ENCODE results near the gene ADGRV1.
A peak's percentile ranks its signal among the peaks of the same experiment; 100 is the strongest.

Gene ADGRV1

GRCh38 chr5:90917928-90918668, 359.5 kb downstream of the ADGRV1 start:
- TF ChIP-seq USF1 (IDR thresholded peaks at IDR 0.05) (no peak), ZBTB7A (IDR thresholded peaks at IDR 0.05; ENCODE audit: low read depth) (no peak), RAD21 (IDR thresholded peaks at IDR 0.05; ENCODE audit: low read depth) (no peak), EGR1 (IDR thresholded peaks at IDR 0.05) (no peak), TEAD4 (IDR thresholded peaks at IDR 0.05) (no peak), TAF1 (IDR thresholded peaks at IDR 0.05; ENCODE audit: low read depth) (no peak), TCF12 (IDR thresholded peaks at IDR 0.05; ENCODE audit: low read depth) (no peak), NFIC (IDR thresholded peaks at IDR 0.05) (no peak), YY1 (IDR thresholded peaks at IDR 0.05; ENCODE audit: low read depth) (no peak), FOXM1 (IDR thresholded peaks at IDR 0.05; ENCODE audit: borderline replicate concordance, low read depth) (no peak)
- TF ChIP-seq, protein P1, sequence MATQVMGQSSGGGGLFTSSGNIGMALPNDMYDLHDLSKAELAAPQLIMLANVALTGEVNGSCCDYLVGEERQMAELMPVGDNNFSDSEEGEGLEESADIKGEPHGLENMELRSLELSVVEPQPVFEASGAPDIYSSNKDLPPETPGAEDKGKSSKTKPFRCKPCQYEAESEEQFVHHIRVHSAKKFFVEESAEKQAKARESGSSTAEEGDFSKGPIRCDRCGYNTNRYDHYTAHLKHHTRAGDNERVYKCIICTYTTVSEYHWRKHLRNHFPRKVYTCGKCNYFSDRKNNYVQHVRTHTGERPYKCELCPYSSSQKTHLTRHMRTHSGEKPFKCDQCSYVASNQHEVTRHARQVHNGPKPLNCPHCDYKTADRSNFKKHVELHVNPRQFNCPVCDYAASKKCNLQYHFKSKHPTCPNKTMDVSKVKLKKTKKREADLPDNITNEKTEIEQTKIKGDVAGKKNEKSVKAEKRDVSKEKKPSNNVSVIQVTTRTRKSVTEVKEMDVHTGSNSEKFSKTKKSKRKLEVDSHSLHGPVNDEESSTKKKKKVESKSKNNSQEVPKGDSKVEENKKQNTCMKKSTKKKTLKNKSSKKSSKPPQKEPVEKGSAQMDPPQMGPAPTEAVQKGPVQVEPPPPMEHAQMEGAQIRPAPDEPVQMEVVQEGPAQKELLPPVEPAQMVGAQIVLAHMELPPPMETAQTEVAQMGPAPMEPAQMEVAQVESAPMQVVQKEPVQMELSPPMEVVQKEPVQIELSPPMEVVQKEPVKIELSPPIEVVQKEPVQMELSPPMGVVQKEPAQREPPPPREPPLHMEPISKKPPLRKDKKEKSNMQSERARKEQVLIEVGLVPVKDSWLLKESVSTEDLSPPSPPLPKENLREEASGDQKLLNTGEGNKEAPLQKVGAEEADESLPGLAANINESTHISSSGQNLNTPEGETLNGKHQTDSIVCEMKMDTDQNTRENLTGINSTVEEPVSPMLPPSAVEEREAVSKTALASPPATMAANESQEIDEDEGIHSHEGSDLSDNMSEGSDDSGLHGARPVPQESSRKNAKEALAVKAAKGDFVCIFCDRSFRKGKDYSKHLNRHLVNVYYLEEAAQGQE (IDR thresholded peaks at IDR 0.05; ENCODE audit: low read depth), result no peak
- TF ChIP-seq, protein P2, sequence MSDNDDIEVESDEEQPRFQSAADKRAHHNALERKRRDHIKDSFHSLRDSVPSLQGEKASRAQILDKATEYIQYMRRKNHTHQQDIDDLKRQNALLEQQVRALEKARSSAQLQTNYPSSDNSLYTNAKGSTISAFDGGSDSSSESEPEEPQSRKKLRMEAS (IDR thresholded peaks at IDR 0.05), result no peak

- TF ChIP-seq NFIC (IDR thresholded peaks at IDR 0.05), result no peak
- TF ChIP-seq YY1 (IDR thresholded peaks at IDR 0.05; ENCODE audit: low read depth), result no peak
- no peak for TF ChIP-seq TAF1 (IDR thresholded peaks at IDR 0.05; ENCODE audit: low read depth)
Observed at GRCh38 chr5:90921418-90921973, 362.9 kb downstream of the ADGRV1 start.

GRCh38 chr5:90930062-90930461, 371.5 kb downstream of the ADGRV1 start:
- TF ChIP-seq RAD21 (IDR thresholded peaks at IDR 0.05; ENCODE audit: low read depth), result no peak
- no peak for TF ChIP-seq USF1 (IDR thresholded peaks at IDR 0.05)
- TF ChIP-seq, protein P2 (IDR thresholded peaks at IDR 0.05), result no peak
- TF ChIP-seq TEAD4 (IDR thresholded peaks at IDR 0.05), result no peak
- no peak for TF ChIP-seq NFIC (IDR thresholded peaks at IDR 0.05)
- TF ChIP-seq, protein P1 (IDR thresholded peaks at IDR 0.05; ENCODE audit: low read depth), result no peak
- no peak for TF ChIP-seq YY1 (IDR thresholded peaks at IDR 0.05; ENCODE audit: low read depth)
- no peak for TF ChIP-seq EGR1 (IDR thresholded peaks at IDR 0.05)
- TF ChIP-seq CEBPB (IDR thresholded peaks at IDR 0.05), result no peak
- TF ChIP-seq TAF1 (IDR thresholded peaks at IDR 0.05; ENCODE audit: low read depth), result no peak
- TF ChIP-seq CREB1 (IDR thresholded peaks at IDR 0.05; ENCODE audit: low read depth), result no peak
- no peak for TF ChIP-seq FOXM1 (IDR thresholded peaks at IDR 0.05; ENCODE audit: borderline replicate concordance, low read depth)

DNA sequence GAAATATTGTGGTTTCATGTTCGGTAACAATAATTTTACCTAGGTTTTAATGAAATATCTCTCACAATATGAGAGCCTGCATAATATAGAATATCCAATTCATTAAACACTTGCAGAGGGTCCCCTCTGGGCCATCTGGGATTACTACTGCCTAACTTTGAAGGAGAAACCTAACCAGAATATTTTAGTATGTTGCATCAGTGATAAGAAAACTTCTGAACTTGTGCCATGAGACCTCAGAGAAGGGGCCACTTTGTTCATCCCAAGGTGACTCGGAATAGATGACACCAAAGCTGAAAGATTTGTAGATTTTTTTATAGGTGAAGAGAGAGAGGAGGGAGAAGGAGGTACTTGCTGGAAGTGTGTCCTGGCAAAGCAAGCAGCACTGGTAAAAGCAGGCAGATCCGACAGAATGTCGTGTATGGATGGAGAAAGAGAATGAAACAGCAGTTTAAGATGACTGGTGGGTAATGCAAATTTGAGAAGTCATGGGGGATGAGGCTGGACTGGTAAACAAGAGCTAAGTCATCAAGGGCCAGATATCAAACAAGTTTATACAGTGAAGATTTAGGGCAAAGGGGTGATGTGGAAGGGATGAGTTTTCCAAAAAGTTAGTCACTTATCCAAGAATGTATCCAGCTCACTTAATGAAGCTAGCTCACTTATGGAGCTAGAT, 372.3 kb downstream of the ADGRV1 start:
- TF ChIP-seq CREB1 (IDR thresholded peaks at IDR 0.05; ENCODE audit: low read depth), result no peak
- no peak for TF ChIP-seq EGR1 (IDR thresholded peaks at IDR 0.05)
- no peak for TF ChIP-seq EP300 (IDR thresholded peaks at IDR 0.05; ENCODE audit: borderline replicate concordance)
- TF ChIP-seq, protein P2 (IDR thresholded peaks at IDR 0.05), result no peak
- no peak for TF ChIP-seq ZBTB7A (IDR thresholded peaks at IDR 0.05; ENCODE audit: low read depth)

DNA sequence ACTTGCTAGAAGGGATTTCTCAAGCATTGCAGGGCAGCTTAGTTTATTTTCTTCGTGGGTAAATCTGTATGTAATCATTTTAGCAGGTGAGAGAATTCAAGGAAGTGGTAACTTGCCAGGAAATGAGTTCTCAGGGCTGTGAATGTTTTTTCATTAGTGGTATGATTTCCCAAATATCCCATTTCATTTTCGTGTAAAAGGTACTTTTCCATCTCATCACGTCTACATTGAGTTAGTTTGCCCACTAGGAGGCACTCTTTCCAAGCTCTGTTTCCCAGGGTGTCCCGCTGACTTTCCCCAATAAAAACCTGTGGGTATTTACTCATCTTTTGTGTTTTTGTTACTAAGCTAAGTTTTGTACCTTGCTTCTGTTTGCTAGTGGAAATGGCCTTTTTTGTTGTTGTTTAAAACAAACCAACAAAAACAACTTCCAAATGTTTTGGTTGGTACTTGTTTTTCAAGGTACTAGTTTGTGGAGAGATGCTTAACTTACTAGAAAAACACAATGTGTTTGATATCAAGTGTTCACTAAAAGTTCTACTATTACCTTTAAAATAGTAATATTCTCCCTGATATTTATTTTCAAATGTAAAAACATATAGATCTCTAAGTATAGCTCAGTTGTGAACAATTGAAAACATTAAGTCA, 373.6 kb downstream of the ADGRV1 start:
- TF ChIP-seq RAD21 (IDR thresholded peaks at IDR 0.05; ENCODE audit: low read depth) (peak; percentile 79), USF1 (IDR thresholded peaks at IDR 0.05) (no peak)
